GM21423 (cell line): Measurements from ENCODE around the gene ZFP30.
"Not testable (repeated sequence)": the region's sequence is repeated elsewhere in the genome, so short reads cannot be mapped to it uniquely, and the experiment has no call there.

Experiments used
- ATAC-seq: cut with Tn5 transposase; IDR thresholded peaks from one replicate; pipeline ENCODE4 v1.9.1; 2021; ENCODE audit warnings: mild to moderate bottlenecking, moderate library complexity; ENCODE audit not compliant: unreplicated experiment

ZFP30 gene

DNA sequence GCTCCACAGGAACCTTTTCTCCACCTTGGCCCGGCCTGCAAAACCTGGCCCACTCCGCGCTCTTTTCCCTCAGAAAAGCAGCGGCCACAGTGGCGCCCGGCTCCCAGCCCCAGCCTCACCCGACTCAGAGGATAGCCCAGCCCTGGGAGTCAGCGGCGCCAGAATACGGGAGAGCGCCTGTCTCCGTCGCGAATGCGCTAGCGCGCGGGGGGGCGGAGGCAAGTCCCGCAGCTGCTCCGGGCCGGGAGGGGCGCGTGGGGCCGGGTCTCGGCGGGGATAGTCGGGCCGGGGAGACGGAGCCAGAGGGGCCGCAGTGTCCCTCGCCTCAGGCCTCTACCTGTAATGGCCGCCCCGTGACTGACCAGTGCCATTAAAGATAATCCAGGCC, at the start of gene ZFP30:
Gene ZFP30 (minus strand): TSS at position 165 of the 388 bp plus-strand sequence. CDS start 7,643 bp downstream, outside the sequence.
- peak; percentile 61 for ATAC-seq

DNA sequence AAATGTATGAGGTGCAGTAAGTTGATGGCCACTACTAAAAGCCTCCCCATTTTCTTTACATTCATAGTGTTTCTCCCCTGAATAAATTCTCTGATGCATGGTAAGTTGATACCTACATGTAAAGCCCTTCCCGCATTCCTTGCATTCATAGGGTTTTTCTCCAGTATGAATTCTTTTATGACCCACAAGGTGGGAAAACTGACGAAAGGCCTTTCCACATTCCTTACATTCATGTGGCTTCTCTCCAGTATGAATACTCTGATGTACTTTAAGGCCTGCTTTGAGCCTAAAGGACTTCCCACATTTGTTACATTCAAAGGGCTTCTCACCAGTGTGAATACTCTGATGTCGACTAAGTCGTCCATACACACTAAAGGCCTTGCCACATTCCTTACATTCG, 43.8 kb upstream of the ZFP30 start:
- ATAC-seq: no peak

DNA sequence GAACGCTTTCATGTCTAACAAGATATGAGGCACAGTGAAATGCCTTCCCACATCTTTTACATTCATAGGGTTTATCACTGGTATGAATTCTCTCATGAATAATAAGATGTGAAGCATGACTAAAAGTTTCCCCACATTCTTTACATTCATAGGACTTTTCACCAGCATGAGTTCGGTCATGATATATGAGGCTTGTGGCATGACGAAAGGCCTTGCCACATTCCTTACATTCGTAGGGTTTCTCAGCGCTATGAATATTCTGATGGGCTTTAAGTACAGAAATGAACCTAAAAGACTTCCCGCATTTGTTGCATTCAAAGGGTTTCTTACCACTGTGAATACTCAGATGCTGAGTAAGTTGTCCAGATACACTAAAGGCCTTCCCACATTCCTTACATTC, 43.0 kb upstream of the ZFP30 start:
- no peak for ATAC-seq

DNA sequence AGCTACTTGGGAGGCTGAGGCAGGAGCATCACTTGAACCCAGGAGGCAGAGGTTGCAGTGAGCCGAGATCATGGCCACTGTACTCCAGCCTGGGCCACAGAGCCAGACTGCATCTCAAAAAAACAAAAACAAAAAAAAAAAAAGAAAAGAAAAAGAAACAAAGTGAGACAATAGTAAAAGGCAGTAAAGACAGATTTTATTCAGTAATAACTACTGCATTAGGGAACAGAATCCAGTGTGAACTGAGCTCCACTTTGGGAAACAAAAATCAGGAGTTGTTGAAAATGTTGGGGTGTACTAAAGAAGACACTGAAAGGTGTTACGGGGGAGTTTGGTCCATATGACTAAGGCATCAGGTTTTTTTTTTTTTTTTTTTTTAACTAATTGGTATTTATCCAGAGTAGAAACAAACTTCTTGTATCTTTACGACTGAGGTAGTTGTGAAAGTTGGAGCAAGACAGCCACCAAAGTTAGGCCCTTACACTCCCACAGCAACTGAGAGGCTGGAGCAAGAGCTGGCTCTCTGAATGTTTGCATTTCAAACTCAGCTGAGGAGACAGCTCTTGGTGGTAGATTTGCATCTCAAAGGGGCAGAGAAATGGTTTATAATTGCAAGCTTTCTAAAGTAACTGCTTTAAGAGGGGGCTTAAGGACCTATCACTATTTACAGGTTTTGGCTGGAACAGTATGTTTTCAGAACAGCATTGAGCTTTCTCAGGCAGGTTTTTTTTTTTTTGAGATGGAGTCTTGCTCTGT, 40.1 kb upstream of the ZFP30 start:
- ATAC-seq: no peak

DNA sequence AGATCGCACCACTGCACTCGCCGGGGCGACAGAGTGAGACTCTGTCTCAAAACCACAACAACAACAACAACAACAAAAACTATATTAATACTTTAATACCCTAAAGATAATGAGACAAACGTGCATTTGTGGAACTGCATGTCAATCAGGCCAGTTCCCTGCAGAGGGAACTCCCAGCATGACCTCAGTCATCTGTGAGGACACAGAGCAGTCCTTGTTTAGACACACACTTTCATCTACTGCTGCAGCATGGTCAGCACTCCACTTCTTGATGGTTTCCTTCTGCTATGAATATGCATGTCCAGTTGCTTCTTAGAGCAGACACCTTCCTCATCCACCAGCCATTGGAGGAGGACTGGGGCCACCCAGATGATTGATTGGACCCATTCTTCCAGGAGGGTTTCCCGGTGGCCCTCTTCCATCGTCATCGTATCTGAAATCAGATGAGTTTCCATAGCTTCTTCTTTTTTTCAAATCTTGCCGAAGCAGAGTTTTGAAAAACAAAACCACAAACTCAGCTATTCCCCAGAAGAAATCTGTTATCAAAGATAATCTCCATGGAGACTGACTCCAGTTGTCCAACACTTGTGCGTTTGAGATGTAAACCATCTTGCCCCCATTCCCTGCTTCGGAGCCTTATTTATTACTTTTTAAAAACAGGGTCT, 37.8 kb upstream of the ZFP30 start:
- ATAC-seq: no peak

DNA sequence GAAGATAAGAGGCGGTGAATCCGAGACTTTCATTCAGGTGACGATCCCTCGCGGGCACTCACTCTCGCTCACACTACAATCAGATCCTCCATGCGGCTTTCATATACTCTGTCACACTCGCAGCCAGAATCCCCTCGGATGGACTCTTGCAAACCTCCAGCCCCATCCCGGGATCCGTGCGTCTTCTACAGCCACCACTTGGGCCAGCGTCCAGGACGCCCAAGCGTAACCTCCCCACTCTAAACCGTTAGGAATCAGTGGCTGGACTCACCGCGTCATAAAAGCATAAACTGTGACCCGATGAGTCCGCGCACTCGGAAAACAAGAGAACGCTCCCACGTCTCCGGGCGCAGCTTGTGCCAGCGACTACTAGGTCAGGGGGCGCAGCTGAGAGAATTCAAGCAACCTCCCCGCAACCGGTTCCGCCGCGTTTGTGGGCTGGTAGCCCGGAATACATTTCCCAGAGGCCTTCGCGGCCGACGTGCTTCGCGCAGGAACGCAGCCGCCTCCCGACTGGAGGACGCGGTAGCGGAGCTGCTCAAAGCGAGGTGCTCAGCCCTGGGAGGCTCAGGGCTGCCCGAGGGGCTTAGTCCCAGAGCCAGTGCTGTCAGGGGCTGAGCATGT, 36.7 kb upstream of the ZFP30 start:
- no peak for ATAC-seq

DNA sequence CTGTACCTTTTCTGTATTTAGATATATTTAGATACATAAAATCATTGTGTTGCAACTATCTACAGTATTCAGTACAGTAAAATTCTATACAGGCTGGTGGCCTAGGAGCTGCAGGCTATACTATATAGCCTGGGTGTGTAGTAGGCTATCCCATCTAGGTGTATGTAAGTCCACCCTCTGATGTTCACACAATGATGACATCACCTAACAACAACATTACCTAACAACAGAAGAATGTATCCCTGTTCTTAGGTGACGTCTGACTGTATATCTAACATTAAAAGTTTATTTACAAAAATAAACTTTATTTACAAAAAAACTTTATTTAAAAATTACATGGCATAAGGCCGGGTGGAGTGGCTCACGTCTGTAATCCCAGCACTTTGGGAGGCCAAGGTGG, 28.3 kb upstream of the ZFP30 start:
- ATAC-seq: no peak

DNA sequence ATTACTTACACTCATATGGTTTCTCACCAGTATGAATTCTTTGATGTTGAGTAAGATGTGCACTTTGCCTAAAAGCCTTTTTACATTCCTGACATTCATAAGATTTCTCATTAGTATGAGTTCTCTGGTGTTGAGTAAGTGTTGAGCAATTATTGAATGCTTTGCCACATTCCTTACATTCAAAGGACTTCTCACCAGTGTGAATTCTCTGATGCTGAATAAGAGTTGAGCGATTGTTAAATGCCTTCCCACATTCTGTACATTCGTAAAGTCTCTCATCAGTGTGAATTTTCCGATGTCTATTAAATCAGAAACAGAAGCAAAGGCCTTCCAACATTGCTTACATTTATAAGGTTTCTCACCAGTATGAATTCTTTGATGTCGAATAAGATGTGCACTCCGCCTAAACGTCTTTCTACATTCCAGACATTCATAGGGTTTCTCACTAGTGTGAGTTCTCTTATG, 14.2 kb upstream of the ZFP30 start:
- no peak for ATAC-seq

DNA sequence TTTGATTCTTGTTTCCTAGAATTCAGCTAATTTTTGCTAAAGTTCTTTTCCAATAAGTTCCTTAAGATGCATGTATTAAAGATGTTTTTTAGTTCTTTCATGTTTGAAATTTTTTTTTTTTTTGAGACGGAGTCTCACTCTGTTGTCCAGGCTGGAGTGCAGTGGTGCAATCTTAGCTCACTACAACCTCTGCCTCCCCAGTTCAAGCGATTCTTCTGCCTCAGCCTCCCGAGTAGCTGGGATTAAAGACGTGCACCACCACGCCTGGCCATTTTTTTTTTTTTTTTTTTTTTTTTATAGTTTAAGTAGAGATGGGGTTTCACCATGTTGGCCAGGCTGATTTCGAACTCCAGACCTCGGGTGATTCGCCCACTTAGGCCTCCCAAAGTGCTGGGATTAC, 1.9 kb upstream of the ZFP30 start:
- not testable (repeated sequence) for ATAC-seq

DNA sequence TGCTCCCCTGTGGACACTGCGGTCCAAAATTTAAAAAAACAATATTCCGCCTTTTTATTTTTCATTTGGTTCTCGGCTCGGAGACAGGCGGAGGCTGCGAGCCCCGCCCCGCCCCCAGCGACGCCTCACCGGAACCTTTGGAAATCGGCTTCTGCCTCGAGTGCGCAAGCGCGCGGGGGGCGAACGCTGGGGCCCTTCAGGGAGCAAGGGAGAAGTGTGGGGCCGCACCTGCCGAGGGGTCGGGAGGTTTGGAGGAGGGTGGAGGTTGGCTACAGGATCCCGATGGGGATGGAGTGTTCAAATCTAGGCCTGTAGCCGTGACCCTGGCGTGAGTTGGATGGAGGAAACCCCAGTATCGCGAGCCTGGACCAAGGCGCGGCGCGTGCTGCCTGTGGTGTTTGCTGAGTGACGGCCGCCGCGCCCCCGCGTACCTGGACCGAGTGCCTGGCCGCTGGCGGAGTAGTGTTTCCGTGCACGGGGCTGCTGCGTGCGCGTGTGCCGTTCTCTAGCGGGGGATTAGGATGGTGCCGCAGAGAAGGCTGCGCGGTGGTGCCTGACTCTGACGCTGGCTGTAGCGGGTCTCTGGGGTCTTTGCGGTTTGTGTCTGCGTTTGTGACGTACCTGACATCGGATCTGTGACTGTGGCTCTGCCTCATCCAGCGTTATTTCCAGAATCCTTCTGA, 565 bp upstream of the ZFP30 start:
- ATAC-seq: peak; percentile 66

DNA sequence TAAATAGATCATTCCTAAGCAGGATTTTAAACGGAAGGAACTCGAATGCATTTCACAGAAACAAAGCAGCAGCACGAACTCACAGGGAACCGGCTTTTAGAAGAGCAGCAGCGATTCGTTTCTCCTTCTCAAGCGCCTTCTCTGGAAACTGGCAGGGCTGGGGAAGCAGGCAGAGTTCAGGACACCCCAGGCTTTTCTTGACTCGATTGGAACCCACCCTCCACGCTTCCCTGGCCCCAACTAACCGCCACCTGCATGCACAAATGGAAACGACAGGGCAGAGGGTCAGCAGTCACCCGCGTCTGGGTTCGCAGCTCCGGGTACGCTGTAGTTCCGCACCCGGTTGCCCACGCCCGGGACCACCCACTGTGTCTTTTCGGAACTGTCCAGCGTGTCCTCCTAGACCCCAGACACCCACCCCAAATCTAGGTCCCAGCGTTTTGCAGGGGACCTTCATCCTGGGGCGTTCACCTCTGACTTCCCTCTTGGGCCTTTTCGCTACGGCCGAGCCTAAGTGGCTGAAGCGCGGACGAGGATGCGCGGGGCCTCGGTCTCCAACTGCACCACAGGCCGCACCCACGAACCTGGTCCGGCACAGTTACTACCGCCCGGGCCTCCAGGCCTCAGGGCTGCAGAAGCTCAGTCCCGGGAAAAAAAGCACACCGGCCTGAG, 500 bp downstream of the ZFP30 start:
- peak; percentile 38 for ATAC-seq

DNA sequence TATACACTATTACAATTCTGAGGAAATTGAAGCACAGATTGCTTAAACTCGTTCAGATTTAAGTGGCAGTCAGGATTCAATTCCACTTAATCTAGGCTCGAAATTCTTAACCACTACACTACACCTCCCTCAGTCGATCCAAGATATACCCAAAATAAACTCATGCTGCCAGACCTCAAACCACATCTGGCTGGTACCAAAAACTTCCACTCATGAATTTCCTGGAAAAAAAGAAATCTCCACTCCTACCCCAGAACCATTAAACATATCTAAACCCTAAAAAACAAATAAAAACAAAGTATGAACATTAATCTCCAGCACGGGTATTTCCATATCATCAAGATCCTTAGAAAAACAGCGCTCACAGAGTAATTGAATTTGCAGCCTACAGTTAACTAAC, 1.1 kb downstream of the ZFP30 start:
- no peak for ATAC-seq

DNA sequence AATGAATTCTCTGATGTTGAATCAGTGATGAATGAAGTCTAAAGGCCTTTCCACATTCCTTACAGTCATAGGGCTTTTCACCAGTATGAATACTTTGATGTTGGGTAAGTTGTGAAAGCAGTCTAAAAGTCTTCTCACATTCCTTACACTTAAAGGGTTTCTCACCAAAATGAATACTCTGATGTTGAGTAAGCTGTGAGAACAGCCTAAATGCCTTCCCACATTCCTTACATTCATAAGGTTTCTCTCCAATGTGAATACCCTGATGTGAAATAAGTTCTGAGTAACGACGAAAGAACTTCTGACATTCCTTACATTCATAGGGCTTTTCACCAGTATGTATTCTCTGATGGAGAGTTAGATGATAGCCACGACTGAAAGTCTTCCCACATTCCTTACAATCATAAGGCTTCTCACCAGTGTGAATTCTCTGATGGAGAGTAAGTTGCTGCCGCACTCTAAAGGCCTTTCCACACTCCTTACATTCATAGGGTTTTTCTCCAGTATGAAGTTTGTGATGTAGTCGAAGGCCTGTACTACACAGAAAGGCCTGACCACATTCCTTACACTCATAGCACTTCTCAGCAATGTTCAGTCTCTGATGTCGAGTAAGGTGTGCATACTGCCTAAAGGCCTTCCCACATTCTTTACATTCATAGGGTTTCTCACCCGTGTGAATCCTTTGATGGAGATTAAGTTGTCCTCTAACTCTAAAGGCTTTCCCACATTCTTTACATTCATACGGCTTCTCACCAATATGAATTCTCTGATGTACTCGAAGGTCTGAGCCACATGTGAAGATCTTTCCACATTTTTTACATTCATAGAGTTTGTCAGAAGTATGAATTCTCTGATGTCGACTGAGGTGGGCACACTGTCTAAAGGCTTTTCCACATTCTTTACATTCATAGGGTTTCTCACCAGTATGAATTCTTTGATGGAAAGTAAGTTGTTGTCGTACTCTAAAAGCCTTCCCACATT, 19.9 kb downstream of the ZFP30 start:
- no peak for ATAC-seq

DNA sequence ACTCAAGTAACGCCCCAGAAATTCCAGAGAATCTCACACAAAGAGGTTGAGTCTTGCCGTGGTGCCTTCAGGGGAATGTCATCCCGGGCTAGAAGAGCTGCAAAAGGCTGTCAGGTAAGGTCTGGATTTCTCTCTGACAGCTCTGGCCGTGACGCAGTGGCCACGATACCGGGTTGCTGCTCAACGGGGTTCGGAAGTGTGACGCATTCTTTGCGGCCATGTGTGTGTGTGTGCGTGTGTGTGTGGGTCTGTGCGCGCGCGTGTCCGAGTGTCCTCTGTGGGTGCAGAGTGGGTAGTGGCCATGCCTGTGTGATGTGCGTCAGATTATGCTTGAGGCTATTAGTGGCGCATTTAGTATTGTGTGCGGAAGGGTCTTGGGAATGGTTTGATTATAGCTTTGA, 60.3 kb downstream of the ZFP30 start:
- ATAC-seq: peak; percentile 19

DNA sequence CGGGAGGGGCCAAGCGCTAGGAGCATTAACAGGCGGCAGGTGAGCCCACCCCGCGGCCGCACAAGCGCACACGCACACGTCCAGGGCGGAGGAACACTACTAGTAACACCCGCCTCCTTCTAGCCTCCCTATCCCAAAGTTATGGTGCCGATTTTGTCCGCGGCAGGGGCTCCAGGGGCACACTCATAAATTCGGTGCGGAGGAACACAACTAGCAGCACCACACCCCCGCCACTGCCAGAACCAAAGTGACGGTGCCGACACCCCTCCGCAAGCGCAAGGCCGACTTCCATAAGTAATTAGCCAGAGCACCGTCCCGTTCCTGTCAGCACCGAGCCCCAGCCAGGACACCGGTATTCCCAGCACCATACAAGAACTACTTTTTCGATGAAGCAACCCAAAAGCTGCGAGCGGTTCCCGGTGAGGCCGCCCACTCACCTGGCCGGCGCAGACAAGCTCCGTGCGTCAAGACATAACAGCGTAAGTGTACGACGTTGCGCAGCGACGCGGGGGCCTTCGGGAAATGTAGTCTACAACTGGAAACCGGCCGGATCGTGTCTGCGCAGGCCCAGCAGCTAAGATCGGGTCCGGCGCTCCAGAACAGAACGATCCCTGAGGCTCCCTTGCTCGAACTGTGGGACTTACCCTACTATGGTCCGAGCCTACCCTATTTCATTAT, 60.8 kb downstream of the ZFP30 start, which contains the start of the genes ZNF540 and ZNF571:
Gene ZNF540 (plus strand): TSS at position 573 of the 678 bp plus-strand sequence. CDS start 3,572 bp downstream, outside the sequence.
Gene ZNF571 (minus strand): TSS at position 489 of the 678 bp plus-strand sequence. CDS start 8,116 bp downstream, outside the sequence.
- peak; percentile 97 for ATAC-seq

DNA sequence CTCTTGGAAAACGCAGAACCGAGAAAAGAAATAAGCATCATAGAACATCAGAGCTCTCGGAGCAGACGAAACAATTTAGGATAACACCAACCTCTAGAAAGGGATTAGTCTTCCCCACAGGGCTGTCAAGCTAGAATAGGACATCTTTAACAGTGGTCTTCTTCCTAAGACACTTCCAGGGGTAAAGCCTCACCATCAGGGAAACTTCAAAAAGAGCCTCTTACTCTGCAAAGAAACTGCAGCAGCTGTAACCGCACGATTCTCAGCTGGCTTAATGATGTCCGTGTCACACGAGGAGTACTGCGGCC, 61.3 kb downstream of the ZFP30 start:
- peak; percentile 30 for ATAC-seq

DNA sequence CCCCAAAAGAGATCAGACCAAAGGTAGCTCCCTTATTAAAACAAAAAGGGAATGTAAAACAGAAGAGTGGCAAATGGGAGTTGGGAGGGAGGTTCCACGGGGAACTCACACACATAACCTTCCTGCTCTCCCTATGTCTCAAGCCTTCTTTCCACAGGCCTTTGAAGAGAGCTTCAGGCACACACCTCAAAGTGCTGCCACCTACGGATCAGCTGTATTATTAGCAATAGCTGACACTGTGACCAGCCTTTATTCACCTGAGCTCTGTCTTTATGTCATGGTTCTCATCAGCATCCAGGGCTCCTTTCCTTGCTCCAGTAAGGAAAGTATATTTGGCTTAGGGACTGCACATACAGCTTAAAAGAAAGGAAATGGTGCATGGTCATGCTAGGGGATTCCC, 71.9 kb downstream of the ZFP30 start:
- ATAC-seq: no peak

DNA sequence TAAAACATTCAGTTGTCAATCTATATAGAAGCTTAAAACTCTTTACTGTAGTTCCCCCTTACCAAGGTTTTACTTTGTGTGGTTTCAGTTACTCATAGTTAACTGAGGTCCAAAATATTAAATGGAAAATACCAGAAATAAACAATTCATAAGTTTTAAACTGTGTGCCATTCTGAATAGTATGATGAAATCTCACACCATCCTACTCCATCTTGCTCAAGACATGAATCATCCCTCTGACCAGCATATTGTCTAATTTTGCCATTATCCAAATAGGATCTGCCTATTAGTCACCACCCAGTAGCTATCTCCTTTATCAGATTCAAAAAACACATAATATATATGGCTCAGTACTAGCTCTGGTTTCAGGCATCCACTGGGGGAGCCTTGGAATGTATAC, 83.1 kb downstream of the ZFP30 start:
- ATAC-seq: no peak

DNA sequence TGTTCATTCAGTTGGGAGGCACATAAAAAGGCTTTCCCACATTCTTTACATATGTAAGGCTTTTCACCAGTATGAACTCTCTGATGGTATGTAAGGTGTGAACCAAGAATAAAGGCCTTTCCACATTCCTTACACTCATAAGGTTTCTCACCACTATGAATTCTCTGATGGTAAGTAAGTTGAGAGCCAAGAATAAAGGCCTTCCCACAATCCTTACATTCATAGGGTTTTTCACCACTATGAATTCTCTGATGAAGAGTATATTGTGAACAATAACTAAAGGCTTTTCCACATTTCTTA, 89.9 kb downstream of the ZFP30 start:
- ATAC-seq: no peak
